LNCaP clone FGC (cell line): ENCODE data around the gene AHNAK2.

Source experiments
- DNase-seq: peaks from one replicate; pipeline ENCODE4 v3.0.0-alpha.2; 2011; ENCODE audit warnings: low read depth
- H3K4me3 ChIP-seq: 2 replicates; pipeline ENCODE4 v1.5.1; 2011; ENCODE audit warnings: mild to moderate bottlenecking, low read depth, low read length, control low read depth
- CTCF ChIP-seq: IDR thresholded peaks from 2 replicates; pipeline ENCODE4 v1.5.1; 2012; ENCODE audit warnings: mild to moderate bottlenecking; ENCODE audit not compliant: control insufficient read depth, insufficient read depth; ENCODE audit errors: extremely low read depth

Gene AHNAK2

GRCh38 chr14:104966261-104966865 is 11.8 kb downstream of the AHNAK2 start:
- no peak for DNase-seq
- H3K4me3 ChIP-seq = no peak overlapping the region
- TF ChIP-seq CTCF = no peak

- DNase-seq = no peak
- TF ChIP-seq CTCF = no peak
- H3K4me3 ChIP-seq = no peak overlapping the region
These were observed 12.5 kb downstream of the AHNAK2 start for GRCh38 chr14:104965561-104966231.

- no peak for TF ChIP-seq CTCF
- no peak overlapping the region for H3K4me3 ChIP-seq
These were observed 13.6 kb downstream of the AHNAK2 start for GRCh38 chr14:104964546-104964945.

GRCh38 chr14:104957146-104958113 is 20.7 kb downstream of the AHNAK2 start:
- DNase-seq = peak; percentile 63
- TF ChIP-seq CTCF = no peak
- no peak overlapping the region for H3K4me3 ChIP-seq

More at GRCh38 chr14:104964546-104964945, 13.6 kb downstream of the AHNAK2 start:
- DNase-seq = no peak

- no peak overlapping the region for H3K4me3 ChIP-seq
- TF ChIP-seq CTCF = no peak
- DNase-seq = no peak
These were observed 21.8 kb downstream of the AHNAK2 start for GRCh38 chr14:104956290-104956890.

GRCh38 chr14:104955396-104955770 is 22.8 kb downstream of the AHNAK2 start:
- H3K4me3 ChIP-seq = no peak overlapping the region
- no peak for DNase-seq
- TF ChIP-seq CTCF = no peak
